Keratinocyte (primary cell): ENCODE measurements around the gene SDC3. TPM values are rescaled to one million over a fixed set of nuclear protein-coding genes. Genes with fewer than 3 reads are reported as not detected.

Source experiments
- DNase-seq: peaks from one replicate; pipeline ENCODE4 v3.0.0-alpha.2; 2011; ENCODE audit warnings: low read depth, missing footprints, low spot score
- FAIRE-seq: peaks from 2 replicates; lab custom pipeline; 2011; peaks lifted over from hg19 to GRCh38; lab: Jason Lieb, UNC
- H2AFZ ChIP-seq: 2 replicates; pipeline ENCODE4 v1.6.0; 2012; ENCODE audit warnings: low read length, control low read depth, inconsistent platforms; ENCODE audit not compliant: control insufficient read depth
- H3K27ac ChIP-seq: 2 replicates; pipeline ENCODE4 v1.5.1; 2011; ENCODE audit warnings: low read length; ENCODE audit not compliant: control insufficient read depth, insufficient read depth
- H3K27me3 ChIP-seq: 3 replicates; pipeline ENCODE4 v1.6.0; 2011; ENCODE audit warnings: low read length; ENCODE audit not compliant: control insufficient read depth, insufficient read depth; ENCODE audit errors: extremely low read depth
- H3K36me3 ChIP-seq, 2 experiments: 2 replicates in 1 of 2; 3 replicates in 1 of 2; pipeline ENCODE4 v1.5.1; 2011; ENCODE audit warnings: low read length in 2 of 2, mild to moderate bottlenecking in 1 of 2; ENCODE audit not compliant: control insufficient read depth in 2 of 2, insufficient read depth in 2 of 2; ENCODE audit errors: extremely low read depth in 1 of 2
- H3K4me1 ChIP-seq: 3 replicates; pipeline ENCODE4 v1.5.1; 2011; ENCODE audit warnings: low read length; ENCODE audit not compliant: control insufficient read depth, insufficient read depth; ENCODE audit errors: extremely low read depth
- H3K4me2 ChIP-seq: 3 replicates; pipeline ENCODE4 v1.6.0; 2011; ENCODE audit warnings: low read depth, low read length; ENCODE audit not compliant: control insufficient read depth, insufficient read depth; ENCODE audit errors: extremely low read depth
- H3K4me3 ChIP-seq, 3 experiments: fragments of 200-600 bp in 1 of 3; sonication (generic) in 1 of 3; 2 replicates in 2 of 3; 3 replicates in 1 of 3; pipeline ENCODE4 v1.5.1; 2011 to 2016; ENCODE audit warnings: low read length in 3 of 3, mild to moderate bottlenecking in 3 of 3, control low read depth in 2 of 3, inconsistent platforms in 1 of 3, low read depth in 1 of 3, mixed read lengths in 1 of 3, mixed run types in 1 of 3, moderate library complexity in 1 of 3; ENCODE audit not compliant: control insufficient read depth in 2 of 3, insufficient read depth in 2 of 3; ENCODE audit errors: extremely low read depth in 1 of 3
- H3K79me2 ChIP-seq: 2 replicates; pipeline ENCODE4 v1.6.0; 2012; ENCODE audit warnings: low read length; ENCODE audit not compliant: control insufficient read depth, insufficient read depth
- H3K9ac ChIP-seq: 3 replicates; pipeline ENCODE4 v1.6.0; 2011; ENCODE audit warnings: low read length; ENCODE audit not compliant: control insufficient read depth, insufficient read depth; ENCODE audit errors: extremely low read depth
- H3K9me1 ChIP-seq: 3 replicates; pipeline ENCODE4 v1.6.0; 2011; ENCODE audit warnings: low read length; ENCODE audit not compliant: control insufficient read depth, insufficient read depth; ENCODE audit errors: extremely low read depth
- H3K9me3 ChIP-seq: 2 replicates; pipeline ENCODE4 v1.5.1; 2012; ENCODE audit warnings: low read depth, low read length; ENCODE audit not compliant: control insufficient read depth
- H4K20me1 ChIP-seq: 3 replicates; pipeline ENCODE4 v1.6.0; 2011; ENCODE audit warnings: low read length; ENCODE audit not compliant: control insufficient read depth, insufficient read depth; ENCODE audit errors: extremely low read depth
- EZH2 ChIP-seq: IDR thresholded peaks from one replicate; pipeline ENCODE4 v1.6.1; 2012; ENCODE audit warnings: inconsistent platforms, mild to moderate bottlenecking, low read length, moderate library complexity
- dilution Hi-C: fragments of 300-500 bp; cut with MboI; formaldehyde crosslinking; loops from one replicate; pipeline ENCODE4 v1.7.0; 2020; ENCODE audit warnings: low sequenced_read_pairs; ENCODE audit not compliant: extremely low pct_ligation_motif_present
- polyA plus RNA-seq, 5 experiments: library from polyadenylated mRNA; depleted of rRNA in 3 of 5; stranded (reverse) in 3 of 5; stranded (forward) in 1 of 5; unstranded in 1 of 5; fragments of >200 nt; gene quantifications; 1 replicate in 1 of 5; 2 replicates in 3 of 5; 3 replicates in 1 of 5; pipeline versions ENCODE4 v1.2.1 to v1.2.3, GENCODE V29; 2011 to 2012; ENCODE audit warnings: missing spikeins in 2 of 5, low read depth in 1 of 5, low replicate concordance in 1 of 5
- TF ChIP-seq, protein P1 (sequence below), 3 experiments: IDR thresholded peaks in 1 of 3; conservative IDR thresholded peaks in 1 of 3; optimal IDR thresholded peaks in 1 of 3; 2 replicates in 2 of 3; 3 replicates in 1 of 3; pipeline versions ENCODE3 to v1.5.1; 2011; ENCODE audit warnings: low read length in 3 of 3, mild to moderate bottlenecking in 3 of 3, moderate library complexity in 2 of 3, control low read depth in 1 of 3, inconsistent platforms in 1 of 3; ENCODE audit not compliant: insufficient read depth in 2 of 3; ENCODE audit errors: extremely low read depth in 1 of 3

SDC3 gene
- polyA plus RNA-seq, 1 donor (not counting 4 experiments of a cell fraction or from before 2014, with no cell fraction given) = 8.8 TPM

DNA sequence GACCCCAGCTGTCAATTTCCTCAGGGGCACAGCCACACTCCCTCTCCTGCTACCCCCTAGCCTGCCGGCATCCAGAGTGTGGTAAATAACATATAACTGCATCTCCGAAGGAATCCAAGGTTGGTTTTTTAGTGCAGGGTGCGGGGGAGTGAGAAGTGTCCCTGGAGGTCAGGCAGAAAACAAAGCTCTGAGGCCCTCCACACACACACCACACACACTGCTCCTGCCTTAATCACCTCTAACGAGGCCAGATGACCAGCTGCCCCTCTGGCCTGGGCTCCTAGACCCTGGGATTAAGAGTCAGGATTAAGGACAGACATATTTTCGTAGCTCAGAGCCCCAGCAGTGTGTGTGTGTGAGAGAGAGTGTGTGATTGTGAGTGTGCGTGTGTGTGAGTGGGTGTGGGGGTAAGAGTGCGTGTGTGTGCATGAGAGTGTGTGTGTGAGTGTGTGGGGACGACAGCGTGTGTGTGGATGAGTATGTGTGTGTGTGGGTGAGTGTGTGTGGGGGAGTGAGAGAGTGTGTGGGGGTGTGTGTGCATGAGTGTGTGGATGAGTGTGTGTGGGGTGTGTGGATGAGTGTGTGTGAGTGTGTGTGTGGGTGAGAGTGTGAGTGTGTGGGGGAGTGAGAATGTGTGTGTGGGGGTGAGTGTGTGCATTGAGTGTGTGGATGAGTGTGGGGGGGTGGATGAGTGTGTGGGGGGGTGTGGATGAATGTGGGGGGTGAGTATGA, 14.6 kb downstream of the SDC3 start:
- dilution Hi-C loops = no loop called here
- DNase-seq (no peak), FAIRE-seq (no peak)
- no peak for TF ChIP-seq EZH2
- TF ChIP-seq, protein P1, sequence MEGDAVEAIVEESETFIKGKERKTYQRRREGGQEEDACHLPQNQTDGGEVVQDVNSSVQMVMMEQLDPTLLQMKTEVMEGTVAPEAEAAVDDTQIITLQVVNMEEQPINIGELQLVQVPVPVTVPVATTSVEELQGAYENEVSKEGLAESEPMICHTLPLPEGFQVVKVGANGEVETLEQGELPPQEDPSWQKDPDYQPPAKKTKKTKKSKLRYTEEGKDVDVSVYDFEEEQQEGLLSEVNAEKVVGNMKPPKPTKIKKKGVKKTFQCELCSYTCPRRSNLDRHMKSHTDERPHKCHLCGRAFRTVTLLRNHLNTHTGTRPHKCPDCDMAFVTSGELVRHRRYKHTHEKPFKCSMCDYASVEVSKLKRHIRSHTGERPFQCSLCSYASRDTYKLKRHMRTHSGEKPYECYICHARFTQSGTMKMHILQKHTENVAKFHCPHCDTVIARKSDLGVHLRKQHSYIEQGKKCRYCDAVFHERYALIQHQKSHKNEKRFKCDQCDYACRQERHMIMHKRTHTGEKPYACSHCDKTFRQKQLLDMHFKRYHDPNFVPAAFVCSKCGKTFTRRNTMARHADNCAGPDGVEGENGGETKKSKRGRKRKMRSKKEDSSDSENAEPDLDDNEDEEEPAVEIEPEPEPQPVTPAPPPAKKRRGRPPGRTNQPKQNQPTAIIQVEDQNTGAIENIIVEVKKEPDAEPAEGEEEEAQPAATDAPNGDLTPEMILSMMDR (optimal IDR thresholded peaks at IDR 0.05 in 1 of 3, IDR thresholded peaks at IDR 0.05 in 1 of 3, conservative IDR thresholded peaks at IDR 0.05 in 1 of 3; ENCODE audit: extremely low read depth in 1 of 3, insufficient read depth in 2 of 3, low read length in 3 of 3) = no peak
- H3K79me2 ChIP-seq = no peaks in the 10 kb centered on the region
- no peaks in the 10 kb centered on the region for H3K36me3 ChIP-seq
- no peak overlapping the region for H3K27ac ChIP-seq
- H2AFZ ChIP-seq = no peak overlapping the region
- no peaks in the 10 kb centered on the region for H3K27me3 ChIP-seq
- H3K9me3 ChIP-seq = no peaks in the 10 kb centered on the region
- peaks cover 6% of the 10 kb centered on the region for H4K20me1 ChIP-seq
- no peaks in the 10 kb centered on the region for H3K9me1 ChIP-seq
- H3K4me3 ChIP-seq = no peak overlapping the region
- H3K4me2 ChIP-seq = no peak overlapping the region
- no peak overlapping the region for H3K9ac ChIP-seq
- H3K4me1 ChIP-seq = no peaks in the 10 kb centered on the region

DNA sequence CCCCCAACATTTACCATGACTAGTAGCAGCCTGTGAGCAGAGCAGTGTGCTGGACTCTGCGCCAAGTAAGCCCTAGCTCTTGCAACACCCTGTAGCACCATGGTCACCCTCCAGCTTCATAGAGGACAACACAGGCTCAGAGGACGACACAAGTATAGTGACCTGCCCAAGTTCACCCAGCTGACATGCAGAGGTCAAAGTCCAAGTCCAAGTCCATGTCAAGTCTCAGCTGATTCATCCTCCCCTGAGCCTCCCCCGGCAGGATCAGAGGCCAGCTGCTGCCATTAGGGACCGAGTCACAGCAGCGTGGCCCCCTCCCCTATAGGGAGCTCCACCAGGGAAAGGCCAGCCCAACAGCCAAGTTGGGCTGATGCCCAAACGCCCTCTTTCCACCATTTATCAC, 15.9 kb downstream of the SDC3 start:
- no peak overlapping the region for H3K27ac ChIP-seq
- dilution Hi-C loops = no loop called here

More for the DNA sequence above, 15.9 kb downstream of the SDC3 start:
- Histone ChIP-seq H3K79me2 (no peaks in the 10 kb centered on the region), H3K27me3 (no peaks in the 10 kb centered on the region), H3K4me1 (no peaks in the 10 kb centered on the region), H3K4me2 (no peak overlapping the region), H4K20me1 (peaks cover 6% of the 10 kb centered on the region), H3K9me3 (no peaks in the 10 kb centered on the region), H2AFZ (no peak overlapping the region), H3K9me1 (no peaks in the 10 kb centered on the region), H3K36me3 (no peaks in the 10 kb centered on the region), H3K9ac (no peak overlapping the region), H3K4me3 (no peak overlapping the region)
- DNase-seq = no peak
- TF ChIP-seq, protein P1 (optimal IDR thresholded peaks at IDR 0.05 in 1 of 3, IDR thresholded peaks at IDR 0.05 in 1 of 3, conservative IDR thresholded peaks at IDR 0.05 in 1 of 3; ENCODE audit: extremely low read depth in 1 of 3, insufficient read depth in 2 of 3, low read length in 3 of 3) = no peak
- TF ChIP-seq EZH2 = no peak
- FAIRE-seq = no peak
